Body of pancreas (tissue), 4 donors: Measurements from ENCODE around the gene GATB.

Experiments
- POLR2A ChIP-seq, 3 donors: fragments of 450-650 bp; IDR thresholded peaks; one replicate each; pipeline ENCODE4 v1.6.1; 2016; ENCODE audit warnings: antibody characterized with exemption in 3 of 3, mild to moderate bottlenecking in 2 of 3
- TF ChIP-seq, protein P1 (sequence below), 7 experiments: fragments of 450-650 bp in 4 of 7; fragments of 200-600 bp in 3 of 7; sonication (generic) in 3 of 7; IDR thresholded peaks; one replicate each; pipeline ENCODE4 v1.5.1; 2016 to 2019; ENCODE audit warnings: antibody characterized with exemption in 7 of 7

DNA sequence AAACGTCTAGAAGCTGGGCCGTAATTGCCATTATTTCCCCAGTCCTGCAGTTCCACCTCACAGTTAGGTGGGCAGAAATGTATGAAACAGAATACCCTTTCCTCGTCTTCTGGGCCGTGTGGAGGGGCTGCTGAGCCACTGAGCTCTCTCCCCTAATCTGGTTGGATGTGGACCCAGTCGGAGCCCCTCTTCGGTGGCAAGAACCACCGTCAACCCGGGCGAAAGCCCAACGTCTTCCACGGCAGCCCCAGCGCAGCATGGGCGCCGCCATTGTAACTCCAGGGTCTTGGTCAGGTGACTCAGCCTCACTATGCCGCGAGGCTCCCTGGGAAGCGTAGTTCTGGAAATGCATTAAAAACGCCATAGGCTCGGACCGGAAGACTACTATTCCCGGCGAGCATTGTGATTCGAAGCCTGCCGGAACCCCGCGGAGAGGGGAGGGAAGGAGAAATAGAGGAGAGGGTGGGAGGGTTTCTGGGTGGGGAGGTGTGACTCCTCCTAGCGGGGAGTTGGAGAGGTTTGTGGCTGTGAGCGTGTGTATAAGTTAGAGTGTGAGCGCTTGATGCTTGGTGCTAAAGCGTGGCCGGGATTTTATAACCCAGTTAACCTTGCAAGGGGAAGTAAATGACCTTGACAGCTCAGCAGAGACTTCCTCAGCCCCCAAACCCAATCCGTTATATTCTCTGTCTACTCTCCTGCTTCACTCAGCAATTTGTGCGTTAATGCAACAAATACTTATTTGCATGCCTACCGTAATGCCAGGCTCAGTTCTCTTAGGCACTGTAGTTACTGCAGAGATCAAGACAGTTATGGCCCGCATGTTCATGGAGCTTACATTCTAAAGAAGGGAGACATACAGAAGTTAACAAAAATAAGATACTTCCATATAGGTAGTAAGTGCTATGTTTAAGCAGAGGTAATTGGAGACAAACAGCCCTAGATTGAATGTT, at the start of gene GATB:
- TF ChIP-seq, protein P1, sequence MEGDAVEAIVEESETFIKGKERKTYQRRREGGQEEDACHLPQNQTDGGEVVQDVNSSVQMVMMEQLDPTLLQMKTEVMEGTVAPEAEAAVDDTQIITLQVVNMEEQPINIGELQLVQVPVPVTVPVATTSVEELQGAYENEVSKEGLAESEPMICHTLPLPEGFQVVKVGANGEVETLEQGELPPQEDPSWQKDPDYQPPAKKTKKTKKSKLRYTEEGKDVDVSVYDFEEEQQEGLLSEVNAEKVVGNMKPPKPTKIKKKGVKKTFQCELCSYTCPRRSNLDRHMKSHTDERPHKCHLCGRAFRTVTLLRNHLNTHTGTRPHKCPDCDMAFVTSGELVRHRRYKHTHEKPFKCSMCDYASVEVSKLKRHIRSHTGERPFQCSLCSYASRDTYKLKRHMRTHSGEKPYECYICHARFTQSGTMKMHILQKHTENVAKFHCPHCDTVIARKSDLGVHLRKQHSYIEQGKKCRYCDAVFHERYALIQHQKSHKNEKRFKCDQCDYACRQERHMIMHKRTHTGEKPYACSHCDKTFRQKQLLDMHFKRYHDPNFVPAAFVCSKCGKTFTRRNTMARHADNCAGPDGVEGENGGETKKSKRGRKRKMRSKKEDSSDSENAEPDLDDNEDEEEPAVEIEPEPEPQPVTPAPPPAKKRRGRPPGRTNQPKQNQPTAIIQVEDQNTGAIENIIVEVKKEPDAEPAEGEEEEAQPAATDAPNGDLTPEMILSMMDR (IDR thresholded peaks at IDR 0.05) = peak in 6 of 7 experiments; percentile 25 to 57 (median 43)
- TF ChIP-seq POLR2A (IDR thresholded peaks at IDR 0.05) = peak; percentile 41 to 87 (median 76)
